SK-N-MC (cell line): Measurements from ENCODE around the gene LRRN2.

ENCODE experiments used
- FOXP2 ChIP-seq: optimal IDR thresholded peaks from 2 replicates; pipeline ENCODE3; 2011; ENCODE audit warnings: mild to moderate bottlenecking, moderate library complexity; ENCODE audit not compliant: insufficient read depth; ENCODE audit errors: extremely low read length, control extremely low read depth
- POLR2AphosphoS5 ChIP-seq: IDR thresholded peaks from 2 replicates; pipeline ENCODE4 v1.6.1; 2012; ENCODE audit warnings: mild to moderate bottlenecking, low read depth, low read length, borderline replicate concordance

DNA sequence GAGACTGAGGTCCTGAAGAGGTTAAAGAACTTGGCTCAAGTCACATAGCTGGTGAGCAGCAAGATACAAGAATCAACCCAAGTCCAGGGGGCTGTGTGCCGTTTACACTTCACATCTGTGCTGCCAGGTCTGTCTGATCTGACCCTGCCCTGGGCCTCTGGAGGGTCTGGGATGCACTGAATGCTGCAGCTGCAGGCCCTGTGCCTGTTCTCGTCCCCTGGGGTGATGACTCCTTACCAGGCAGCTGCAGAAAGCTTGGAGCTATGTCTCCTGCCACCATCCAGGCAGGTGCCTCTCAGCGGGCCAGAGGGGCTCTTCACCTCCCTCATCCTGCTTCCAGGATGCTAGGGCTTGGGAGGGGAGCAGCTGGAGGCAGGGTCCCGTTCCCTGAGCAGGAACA lies 63.5 kb downstream of the LRRN2 start:
- TF ChIP-seq FOXP2 (no peak), POLR2AphosphoS5 (no peak)
